ENCODE results near the gene ZIC1.

Gene ZIC1

GRCh38 chr3:147414390-147415138 is 5.4 kb downstream of the ZIC1 start:
- no peak for TF ChIP-seq CTCF (IDR thresholded peaks at IDR 0.05)

GRCh38 chr3:147415286-147415685 is 6.1 kb downstream of the ZIC1 start:
- no peak for TF ChIP-seq CTCF (IDR thresholded peaks at IDR 0.05)

- peak; percentile 13; the same call in 1 of the 2 replicates for TF ChIP-seq CTCF (IDR thresholded peaks at IDR 0.05)
Measured at GRCh38 chr3:147415874-147416273, 6.7 kb downstream of the ZIC1 start.

GRCh38 chr3:147416931-147417330 is 7.8 kb downstream of the ZIC1 start:
- TF ChIP-seq CTCF (IDR thresholded peaks at IDR 0.05): no peak

GRCh38 chr3:147417551-147418295 is 8.6 kb downstream of the ZIC1 start:
- TF ChIP-seq CTCF (IDR thresholded peaks at IDR 0.05): no peak

- TF ChIP-seq CTCF (IDR thresholded peaks at IDR 0.05): no peak
Measured at GRCh38 chr3:147418371-147418781, 9.2 kb downstream of the ZIC1 start.

- no peak for TF ChIP-seq CTCF (IDR thresholded peaks at IDR 0.05)
Measured at GRCh38 chr3:147418808-147419701, 9.9 kb downstream of the ZIC1 start.
